ENCODE data around the gene TSC2.

DNA sequence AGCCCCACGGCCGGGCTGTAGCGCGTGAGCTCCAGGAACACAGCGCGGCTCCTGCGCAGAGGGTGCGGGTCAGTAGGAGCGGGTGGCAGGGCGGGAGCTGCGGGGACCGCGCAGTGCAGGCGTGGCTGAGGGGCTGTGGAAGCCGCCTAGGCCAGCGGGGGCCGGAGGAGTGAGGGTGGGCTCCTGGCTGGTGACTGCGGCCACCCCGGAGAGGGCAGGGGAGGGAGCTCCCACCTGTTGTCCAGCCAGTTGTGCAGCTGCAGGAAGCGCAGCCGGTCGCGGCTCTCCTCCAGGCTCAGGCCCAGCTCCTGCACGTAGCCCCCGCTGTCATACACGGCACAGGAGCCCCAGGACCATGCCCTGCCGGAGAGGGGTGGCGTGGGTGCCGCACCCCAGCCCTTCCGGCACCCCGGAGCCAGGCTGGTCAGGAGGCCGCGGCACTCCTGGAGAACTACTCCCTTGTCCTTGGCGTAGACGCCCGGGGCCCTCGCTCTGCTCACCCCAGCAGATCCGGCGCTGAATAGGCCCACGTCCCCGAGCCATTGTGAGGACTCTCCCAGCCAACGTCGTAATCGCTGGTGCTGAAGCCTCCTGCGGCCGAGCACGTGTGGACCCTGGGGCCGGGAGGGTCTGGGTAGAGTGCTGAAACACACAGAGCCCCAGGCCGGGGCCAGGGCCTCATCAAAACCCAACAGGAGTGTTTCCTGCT is 43.9 kb downstream of the TSC2 start:
- TF ChIP-seq, protein P1, sequence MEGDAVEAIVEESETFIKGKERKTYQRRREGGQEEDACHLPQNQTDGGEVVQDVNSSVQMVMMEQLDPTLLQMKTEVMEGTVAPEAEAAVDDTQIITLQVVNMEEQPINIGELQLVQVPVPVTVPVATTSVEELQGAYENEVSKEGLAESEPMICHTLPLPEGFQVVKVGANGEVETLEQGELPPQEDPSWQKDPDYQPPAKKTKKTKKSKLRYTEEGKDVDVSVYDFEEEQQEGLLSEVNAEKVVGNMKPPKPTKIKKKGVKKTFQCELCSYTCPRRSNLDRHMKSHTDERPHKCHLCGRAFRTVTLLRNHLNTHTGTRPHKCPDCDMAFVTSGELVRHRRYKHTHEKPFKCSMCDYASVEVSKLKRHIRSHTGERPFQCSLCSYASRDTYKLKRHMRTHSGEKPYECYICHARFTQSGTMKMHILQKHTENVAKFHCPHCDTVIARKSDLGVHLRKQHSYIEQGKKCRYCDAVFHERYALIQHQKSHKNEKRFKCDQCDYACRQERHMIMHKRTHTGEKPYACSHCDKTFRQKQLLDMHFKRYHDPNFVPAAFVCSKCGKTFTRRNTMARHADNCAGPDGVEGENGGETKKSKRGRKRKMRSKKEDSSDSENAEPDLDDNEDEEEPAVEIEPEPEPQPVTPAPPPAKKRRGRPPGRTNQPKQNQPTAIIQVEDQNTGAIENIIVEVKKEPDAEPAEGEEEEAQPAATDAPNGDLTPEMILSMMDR (IDR thresholded peaks at IDR 0.05) = no peak
- TF ChIP-seq, protein P2, sequence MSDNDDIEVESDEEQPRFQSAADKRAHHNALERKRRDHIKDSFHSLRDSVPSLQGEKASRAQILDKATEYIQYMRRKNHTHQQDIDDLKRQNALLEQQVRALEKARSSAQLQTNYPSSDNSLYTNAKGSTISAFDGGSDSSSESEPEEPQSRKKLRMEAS (CRISPR knock-in tag; IDR thresholded peaks at IDR 0.05) = 0 out of 2 replicates have a peak, but pooled peaks have one; percentile 30
- no peak for TF ChIP-seq CREM (CRISPR knock-in tag; IDR thresholded peaks at IDR 0.05)
